GM12874 (cell line): ENCODE data around the gene CST9.
A peak's percentile ranks its signal among the peaks of the same experiment; 100 is the strongest.

ENCODE experiments used
- CTCF ChIP-seq: IDR thresholded peaks from 2 replicates; pipeline ENCODE4 v1.5.1; 2011; ENCODE audit warnings: low read depth, mild to moderate bottlenecking, control low read depth, low read length, moderate library complexity; ENCODE audit not compliant: insufficient read depth

Gene CST9

GRCh38 chr20:23609486-23610109 is 3.9 kb upstream of the CST9 start:
- TF ChIP-seq CTCF: no peak

GRCh38 chr20:23608251-23608846 is 2.6 kb upstream of the CST9 start:
- TF ChIP-seq CTCF: no peak

GRCh38 chr20:23607497-23608245 is 2.0 kb upstream of the CST9 start:
- TF ChIP-seq CTCF: no peak

- peak; percentile 93 for TF ChIP-seq CTCF
These were observed 934 bp upstream of the CST9 start for GRCh38 chr20:23606652-23607049.

- no peak for TF ChIP-seq CTCF
These were observed 1.4 kb downstream of the CST9 start for GRCh38 chr20:23604306-23604705.

- no peak for TF ChIP-seq CTCF
These were observed 2.4 kb downstream of the CST9 start for GRCh38 chr20:23603321-23603720.

GRCh38 chr20:23602699-23603098 is 3.0 kb downstream of the CST9 start:
- no peak for TF ChIP-seq CTCF
